Spleen (tissue), 7 donors: ENCODE measurements around the gene DIP2C.

ENCODE experiments used
- CTCF ChIP-seq, 11 experiments: fragments of 200-600 bp in 7 of 11; fragments of 450-650 bp in 4 of 11; sonication (generic) in 4 of 11; IDR thresholded peaks in 8 of 11; conservative IDR thresholded peaks in 3 of 11; 1 replicate in 7 of 11; 2 replicates in 4 of 11; pipeline versions ENCODE4 v1.4.0 to v1.8.0; 2016 to 2021; ENCODE audit warnings: antibody characterized with exemption in 11 of 11, inconsistent platforms in 4 of 11, mild to moderate bottlenecking in 1 of 11
- POLR2A ChIP-seq, 3 donors: fragments of 450-650 bp; IDR thresholded peaks; one replicate each; pipeline ENCODE4 v1.5.1; 2017; ENCODE audit warnings: antibody characterized with exemption in 3 of 3, mild to moderate bottlenecking in 1 of 3
- POLR2AphosphoS5 ChIP-seq, 3 donors: sonication (generic); formaldehyde crosslinking; IDR thresholded peaks; one replicate each; pipeline ENCODE4 v1.5.1; 2017; ENCODE audit warnings: antibody characterized with exemption in 3 of 3
- donor health status: DM: no; HTN: no; CAD: no; lungs with moderate emphysema.
- donor health status: DM: no; HTN: no; CAD: no.
- donor health status: DM: no; HTN: no; CAD: no.

DNA sequence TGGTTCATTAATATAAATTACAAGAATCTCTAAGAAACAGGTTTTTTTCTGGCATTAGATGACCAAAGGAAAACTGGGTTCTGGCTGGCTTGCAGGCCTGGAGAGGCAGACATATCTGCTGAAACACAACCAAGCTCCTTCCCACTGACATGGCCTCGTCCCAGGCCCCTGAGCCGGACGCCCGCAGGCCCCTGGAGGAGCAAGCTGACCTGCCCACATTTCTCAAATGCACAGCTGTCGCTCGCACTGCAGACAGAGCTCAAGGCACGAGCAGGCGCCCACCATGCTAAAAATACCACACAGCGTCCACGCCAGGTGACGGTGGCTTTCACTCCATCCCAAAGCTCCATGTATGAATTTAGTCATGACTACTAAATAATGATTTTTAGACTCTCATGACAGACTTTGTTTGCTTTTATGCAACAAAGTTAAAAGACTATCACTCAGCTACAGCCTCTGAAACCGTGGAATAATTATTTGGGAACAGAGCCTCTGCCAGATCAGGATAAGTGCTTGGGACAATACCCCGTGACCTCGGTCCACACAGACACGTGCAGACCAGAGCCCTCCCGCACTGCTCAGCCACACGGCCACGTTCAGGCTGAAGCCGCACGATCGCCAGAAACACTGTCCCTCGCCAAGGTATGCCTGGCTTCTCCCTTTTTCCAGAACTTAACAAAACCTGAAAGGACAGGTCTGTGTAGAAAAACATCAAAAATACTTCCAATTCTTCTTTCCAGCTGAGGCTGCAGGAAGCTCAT lies 71.1 kb downstream of the DIP2C start:
- TF ChIP-seq CTCF (IDR thresholded peaks at IDR 0.05 in 8 of 11, conservative IDR thresholded peaks at IDR 0.05 in 3 of 11): no peak
- TF ChIP-seq POLR2A (IDR thresholded peaks at IDR 0.05): no peak
- no peak for TF ChIP-seq POLR2AphosphoS5 (IDR thresholded peaks at IDR 0.05)
